Measurements from ENCODE around the gene CRIP1.
A peak's percentile ranks its signal among the peaks of the same experiment; 100 is the strongest.

The CRIP1 gene

DNA sequence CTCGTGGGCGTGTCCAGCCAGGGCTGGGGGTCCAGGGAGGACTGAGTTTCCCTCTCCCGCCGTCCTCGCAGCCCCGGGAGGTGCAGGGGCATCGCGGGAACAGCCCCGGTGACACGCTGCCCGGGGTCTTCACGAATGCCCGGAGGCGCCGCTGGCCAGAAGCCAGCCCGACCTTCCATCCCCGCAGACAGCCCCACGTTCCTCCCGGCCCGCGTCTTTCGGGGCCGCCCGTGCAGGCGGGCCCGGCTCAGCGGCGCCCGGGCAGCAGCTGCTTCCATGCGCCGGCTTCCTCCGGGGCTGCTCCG is 3.5 kb downstream of the CRIP1 start:
- no peak for FAIRE-seq
- no peak for DNase-seq (ENCODE audit: insufficient read length, low spot score)
- TF ChIP-seq, protein P1, sequence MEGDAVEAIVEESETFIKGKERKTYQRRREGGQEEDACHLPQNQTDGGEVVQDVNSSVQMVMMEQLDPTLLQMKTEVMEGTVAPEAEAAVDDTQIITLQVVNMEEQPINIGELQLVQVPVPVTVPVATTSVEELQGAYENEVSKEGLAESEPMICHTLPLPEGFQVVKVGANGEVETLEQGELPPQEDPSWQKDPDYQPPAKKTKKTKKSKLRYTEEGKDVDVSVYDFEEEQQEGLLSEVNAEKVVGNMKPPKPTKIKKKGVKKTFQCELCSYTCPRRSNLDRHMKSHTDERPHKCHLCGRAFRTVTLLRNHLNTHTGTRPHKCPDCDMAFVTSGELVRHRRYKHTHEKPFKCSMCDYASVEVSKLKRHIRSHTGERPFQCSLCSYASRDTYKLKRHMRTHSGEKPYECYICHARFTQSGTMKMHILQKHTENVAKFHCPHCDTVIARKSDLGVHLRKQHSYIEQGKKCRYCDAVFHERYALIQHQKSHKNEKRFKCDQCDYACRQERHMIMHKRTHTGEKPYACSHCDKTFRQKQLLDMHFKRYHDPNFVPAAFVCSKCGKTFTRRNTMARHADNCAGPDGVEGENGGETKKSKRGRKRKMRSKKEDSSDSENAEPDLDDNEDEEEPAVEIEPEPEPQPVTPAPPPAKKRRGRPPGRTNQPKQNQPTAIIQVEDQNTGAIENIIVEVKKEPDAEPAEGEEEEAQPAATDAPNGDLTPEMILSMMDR (IDR thresholded peaks at IDR 0.05; ENCODE audit: insufficient read depth, missing control alignments), result no peak

DNA sequence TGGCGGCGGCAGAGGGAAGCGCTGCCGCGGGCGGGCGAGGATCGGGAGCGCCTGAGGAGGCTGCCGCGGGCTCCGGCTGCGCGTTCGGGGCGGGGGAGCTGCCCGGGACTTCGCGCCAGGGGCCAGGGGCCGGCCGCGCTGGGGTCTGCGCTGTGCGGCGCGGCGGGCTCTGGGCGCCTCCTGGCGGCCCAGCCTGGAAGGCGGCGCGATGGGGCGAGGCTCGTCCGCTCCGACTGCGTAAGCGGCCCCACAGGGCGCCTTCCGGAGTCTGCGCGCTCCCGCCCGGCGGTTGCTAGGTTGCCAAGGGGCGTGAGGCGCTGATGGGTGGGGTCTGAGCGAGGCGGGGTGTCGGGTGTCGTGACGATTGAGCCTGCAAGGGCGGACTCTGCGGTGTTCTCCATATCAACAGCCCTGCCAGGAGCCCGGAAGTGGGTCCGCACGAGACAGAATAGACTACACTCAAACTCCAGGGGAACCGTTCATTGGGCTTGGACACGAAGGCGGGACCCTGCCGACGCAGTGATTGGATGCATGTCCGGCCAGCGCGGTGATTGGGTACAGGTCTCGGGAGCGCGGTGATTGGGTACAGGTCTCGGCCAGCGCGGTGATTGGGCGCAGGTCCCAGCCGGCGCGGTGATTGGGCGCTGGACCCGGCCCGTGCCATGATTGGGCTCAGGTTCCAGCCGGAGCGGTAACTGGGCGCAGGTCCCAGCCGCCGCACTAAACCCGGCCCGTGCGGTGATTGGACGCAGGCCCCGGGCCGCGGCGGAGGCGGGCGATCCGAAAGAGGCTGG is 4.1 kb downstream of the CRIP1 start, which contains the start of gene TEDC1:
TEDC1 (plus strand) TSS at position 675 of the 794 bp plus-strand sequence. CDS start 130 bp downstream, outside the sequence.
- DNase-seq (ENCODE audit: insufficient read length, low spot score), result peak; percentile 95
- TF ChIP-seq, protein P1 (IDR thresholded peaks at IDR 0.05; ENCODE audit: insufficient read depth, missing control alignments), result peak; percentile 69

DNA sequence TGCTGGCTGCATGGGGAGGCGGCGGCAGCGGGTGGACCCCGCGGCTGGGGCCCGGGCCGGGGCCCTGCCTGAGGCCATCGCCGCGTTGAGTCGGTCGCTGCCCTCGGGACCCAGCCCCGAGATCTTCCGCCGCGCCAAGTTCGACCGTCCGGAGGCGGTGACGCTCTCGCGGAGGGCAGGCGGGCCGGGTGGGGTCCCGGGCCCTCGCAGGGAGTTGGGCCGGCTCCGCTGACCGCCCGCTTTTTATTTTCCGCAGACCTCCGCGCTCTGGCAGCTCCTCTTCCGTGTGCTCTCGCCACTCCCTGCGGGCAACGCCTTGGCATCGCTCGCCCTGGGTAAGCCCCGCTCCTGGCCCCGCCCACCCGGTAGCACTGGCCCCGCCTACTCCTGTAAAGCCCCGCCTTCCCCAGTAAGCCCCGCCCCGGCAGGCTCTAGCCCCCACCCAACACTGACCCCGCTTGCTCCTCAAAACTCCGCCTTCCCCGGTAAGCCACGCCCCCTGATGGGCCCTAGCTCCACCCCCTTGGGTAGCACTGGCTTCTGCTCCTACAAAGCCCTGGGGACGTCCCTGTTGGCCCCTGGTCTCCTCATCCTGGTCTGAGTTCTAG is 4.8 kb downstream of the CRIP1 start:
- FAIRE-seq (no peak), DNase-seq (ENCODE audit: insufficient read length, low spot score) (no peak)
- TF ChIP-seq, protein P1 (IDR thresholded peaks at IDR 0.05; ENCODE audit: insufficient read depth, missing control alignments), result no peak

More for the DNA sequence above, 4.1 kb downstream of the CRIP1 start, which contains the start of gene TEDC1:
- FAIRE-seq, result peak; percentile 73

DNA sequence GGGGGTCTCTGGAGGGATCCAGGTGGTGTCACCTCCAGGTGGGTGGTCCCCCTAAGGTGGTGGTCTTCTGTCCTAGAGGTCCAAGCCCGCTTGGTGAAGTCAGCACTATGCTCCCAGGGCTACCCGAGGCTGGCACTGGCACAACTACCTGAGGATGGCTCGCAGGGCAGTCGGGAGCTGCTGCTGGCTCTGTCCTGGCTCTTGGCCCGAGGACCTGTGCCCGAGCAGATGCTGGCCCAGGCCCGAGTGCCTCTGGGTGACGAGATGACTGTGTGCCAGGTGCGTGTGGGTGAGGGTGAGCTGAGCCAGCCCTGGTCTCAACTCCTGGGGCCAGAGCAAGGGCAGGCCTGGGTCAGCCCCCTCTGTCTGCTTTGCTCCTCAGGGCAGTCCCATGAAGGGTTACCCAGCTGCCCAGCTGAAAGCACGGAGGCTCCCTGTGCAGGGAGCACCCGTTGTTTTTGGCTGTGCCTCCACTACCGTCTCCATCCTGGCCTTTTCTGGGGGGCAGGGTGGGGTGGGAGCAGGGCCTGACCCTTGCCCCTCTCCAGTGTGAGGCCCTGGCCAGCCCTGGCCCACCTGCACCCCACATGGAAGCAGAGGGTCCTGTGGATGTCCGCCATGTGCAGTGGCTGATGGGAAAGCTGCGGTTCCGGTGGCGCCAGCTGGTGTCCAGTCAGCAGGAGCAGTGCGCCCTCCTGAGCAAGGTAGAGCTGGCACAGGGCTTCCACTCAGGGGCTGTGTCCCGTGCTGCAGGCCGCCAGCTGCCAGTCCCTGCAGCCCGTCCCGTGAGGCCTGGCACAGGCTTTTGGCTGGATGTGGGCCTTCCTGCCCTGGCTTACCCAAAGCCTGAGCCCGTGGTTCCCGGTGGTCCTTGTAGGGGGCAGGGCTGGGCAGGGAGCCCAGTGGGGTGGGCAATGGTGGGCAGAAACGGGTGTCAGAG is 5.6 kb downstream of the CRIP1 start:
- no peak for FAIRE-seq
- TF ChIP-seq, protein P1 (IDR thresholded peaks at IDR 0.05; ENCODE audit: insufficient read depth, missing control alignments), result no peak
- no peak for DNase-seq (ENCODE audit: insufficient read length, low spot score)

DNA sequence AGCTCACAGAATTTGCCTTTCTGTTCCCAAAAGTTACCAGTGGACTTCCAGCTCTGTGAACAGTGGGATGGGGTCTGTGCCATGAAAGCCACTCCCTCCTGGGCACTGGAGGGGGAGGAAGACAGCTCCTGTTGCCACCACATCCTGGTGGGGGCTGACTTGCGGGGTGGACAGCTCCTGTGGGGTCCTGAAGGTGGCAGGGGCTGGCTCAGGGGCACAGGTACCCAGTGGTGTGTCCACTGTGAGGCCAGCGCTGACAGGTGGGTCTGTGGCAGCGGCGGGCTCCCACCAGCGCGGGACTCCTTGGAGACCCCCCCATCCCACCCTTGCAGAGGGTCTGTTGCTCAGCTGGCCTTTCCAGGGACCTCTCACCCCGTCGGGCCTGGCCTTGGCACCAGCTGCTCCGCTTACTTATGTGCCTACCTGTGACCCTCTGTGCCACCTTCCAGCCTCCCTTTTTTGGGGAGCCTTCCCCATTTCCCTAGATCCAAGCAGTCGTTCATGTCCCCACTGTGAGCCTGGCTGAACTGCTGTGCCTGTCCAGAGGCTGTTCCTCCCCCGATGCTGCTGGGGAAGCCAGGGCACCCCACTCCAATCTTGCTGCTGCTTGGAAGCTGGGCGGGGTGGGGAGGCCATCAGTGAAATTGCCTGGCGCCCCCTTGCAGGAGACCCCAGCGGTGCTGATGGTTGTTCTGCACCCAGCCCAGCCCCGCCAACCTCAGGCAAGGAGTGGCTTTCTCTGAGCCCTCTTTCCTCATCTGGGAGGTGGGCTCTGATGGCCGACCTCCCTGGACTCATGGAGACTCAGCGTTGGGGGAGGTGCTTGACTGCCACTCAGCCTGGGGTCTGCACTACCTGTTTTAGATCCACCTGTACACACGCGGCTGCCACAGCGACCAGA is 6.5 kb downstream of the CRIP1 start:
- DNase-seq (ENCODE audit: insufficient read length, low spot score) (no peak), FAIRE-seq (no peak)
- TF ChIP-seq, protein P1 (IDR thresholded peaks at IDR 0.05; ENCODE audit: insufficient read depth, missing control alignments), result no peak

DNA sequence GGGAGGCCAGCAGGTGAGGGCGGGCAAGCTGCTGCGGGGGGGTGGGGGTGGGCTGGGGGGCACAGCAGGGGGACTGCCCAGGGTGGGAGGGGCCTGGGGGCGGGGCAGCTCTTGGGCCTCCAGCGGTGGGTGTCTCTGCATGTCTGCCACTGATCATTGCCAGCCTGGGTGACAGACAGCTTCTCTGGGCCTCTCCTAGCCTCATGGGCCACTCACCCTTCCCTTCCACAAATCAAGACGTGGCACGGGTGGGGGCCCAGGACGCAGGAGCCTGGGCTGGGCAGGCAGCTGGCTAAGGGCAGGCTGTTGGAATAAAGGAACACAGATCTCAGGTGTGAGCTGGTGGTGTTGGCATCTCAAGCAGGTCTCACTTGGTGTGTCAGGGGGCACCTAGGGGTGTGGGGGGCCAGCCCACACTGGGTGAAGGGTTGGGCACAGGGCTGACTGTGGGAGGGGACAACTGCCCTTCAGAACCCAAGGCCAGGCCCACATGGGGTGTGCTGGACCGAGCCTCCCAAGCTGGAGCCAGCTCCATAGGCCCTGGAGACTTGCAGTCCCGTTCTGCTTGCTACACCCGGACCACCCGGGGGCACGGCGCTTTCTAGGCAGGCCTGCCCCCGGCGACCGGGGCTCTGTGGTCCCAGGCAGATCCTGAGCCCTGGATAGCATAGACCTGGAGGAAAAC is 7.4 kb downstream of the CRIP1 start:
- DNase-seq (ENCODE audit: insufficient read length, low spot score), result no peak
- FAIRE-seq, result no peak
- TF ChIP-seq, protein P1 (IDR thresholded peaks at IDR 0.05; ENCODE audit: insufficient read depth, missing control alignments), result no peak

Data from D721Med (cell line).